ENCODE results near the gene EBF4.

The EBF4 gene

DNA sequence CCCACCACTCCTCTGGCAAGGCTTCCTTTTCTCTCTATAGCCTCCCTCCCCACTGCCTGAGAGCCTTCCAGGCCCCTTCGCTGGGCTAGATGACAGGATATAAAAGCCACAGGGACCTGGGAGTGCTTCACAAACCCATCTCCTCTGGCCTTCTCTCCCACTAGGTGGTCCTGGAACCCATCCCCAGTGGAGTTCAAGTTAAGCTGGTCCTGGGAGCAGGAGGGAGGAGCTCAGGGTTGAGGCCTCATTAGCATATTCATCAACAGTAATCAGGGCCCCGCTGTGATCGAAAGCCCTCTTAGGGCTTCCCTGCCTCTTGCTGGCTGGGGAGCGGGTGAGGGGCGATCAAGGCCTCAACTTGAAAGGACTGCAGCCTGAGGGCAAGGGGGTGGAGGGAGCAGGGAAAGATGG lies 9.1 kb downstream of the EBF4 start:
- DNase-seq (ENCODE audit: low spot score): no peak

DNA sequence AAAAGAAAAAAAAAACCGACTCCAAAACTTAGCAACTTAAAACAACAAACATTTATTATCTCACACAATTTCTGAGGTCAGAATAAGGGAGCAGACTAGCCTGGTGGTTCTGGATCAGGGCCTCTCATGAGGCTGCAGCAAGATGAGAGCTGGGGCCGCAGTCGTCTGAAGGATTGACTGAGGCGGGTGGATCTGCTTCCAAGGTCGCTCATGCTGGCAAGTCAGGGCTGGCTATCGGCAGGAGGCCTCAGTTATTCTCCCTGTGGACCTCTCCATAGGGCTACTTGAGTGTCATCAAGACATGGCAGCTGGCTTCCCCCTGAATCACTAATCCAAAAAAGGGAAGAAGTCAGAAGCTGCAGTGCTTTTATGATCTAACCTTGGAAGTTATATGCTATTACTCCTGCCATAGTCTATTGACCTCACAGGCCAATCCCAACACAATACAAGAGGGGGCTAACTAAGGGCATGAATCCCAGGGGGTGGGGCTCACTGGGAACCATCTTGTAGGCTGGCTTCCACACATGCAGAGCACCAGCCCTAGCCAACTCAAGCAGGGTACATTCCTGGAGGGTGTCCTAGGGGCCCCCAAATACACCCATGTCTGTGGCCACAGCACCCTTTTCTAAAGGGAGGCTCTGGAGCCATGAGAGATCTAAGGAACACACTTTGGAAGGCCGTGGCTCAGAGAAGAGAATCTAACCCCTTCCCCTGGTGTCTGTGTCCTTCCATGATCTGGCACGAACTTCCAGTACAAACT lies 11.3 kb downstream of the EBF4 start:
- no peak for DNase-seq (ENCODE audit: low spot score)

DNA sequence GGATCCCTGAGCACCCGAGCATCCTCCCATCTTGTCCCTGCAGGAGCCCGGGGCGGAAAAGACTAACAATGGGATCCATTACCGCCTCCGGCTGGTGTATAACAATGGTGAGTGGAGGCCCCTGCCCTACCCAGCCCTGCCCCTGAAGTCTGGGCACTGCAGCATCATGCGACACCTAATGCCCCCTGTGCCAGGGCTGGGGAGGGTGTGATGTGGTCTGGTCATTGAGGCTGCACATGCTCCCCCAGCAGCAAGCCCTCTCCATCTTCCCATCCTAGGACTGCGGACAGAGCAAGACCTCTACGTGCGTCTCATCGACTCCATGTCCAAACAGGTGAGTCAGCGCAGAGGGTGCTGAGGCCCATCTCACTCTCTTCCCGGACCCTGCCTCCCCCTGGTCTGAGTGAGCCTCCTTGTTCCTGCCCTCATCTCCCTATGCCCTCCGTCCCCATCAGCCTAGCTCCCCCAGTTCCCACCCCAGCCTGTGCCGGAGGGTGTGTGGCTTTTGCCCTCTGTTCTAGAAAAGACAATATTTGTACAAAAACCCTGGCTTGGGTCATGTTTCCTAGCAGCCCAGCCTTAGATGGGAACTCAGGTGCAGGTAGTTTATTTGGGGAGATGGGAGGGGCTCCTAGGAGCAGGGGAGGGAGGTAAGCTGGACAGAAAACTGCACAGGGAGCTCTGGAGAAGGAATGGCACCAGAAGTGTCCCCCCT lies 13.5 kb downstream of the EBF4 start:
- no peak for DNase-seq (ENCODE audit: low spot score)

GRCh38 chr20:2706688-2707352 lies 14.2 kb downstream of the EBF4 start:
- DNase-seq (ENCODE audit: low spot score): no peak

GRCh38 chr20:2707353-2708072 lies 14.9 kb downstream of the EBF4 start:
- no peak for DNase-seq (ENCODE audit: low spot score)

GRCh38 chr20:2708073-2708415 lies 15.5 kb downstream of the EBF4 start:
- no peak for DNase-seq (ENCODE audit: low spot score)

- DNase-seq (ENCODE audit: low spot score): no peak
Observed at GRCh38 chr20:2708665-2709064, 16.1 kb downstream of the EBF4 start.

GRCh38 chr20:2709205-2709981 lies 16.8 kb downstream of the EBF4 start:
- no peak for DNase-seq (ENCODE audit: low spot score)

DNA sequence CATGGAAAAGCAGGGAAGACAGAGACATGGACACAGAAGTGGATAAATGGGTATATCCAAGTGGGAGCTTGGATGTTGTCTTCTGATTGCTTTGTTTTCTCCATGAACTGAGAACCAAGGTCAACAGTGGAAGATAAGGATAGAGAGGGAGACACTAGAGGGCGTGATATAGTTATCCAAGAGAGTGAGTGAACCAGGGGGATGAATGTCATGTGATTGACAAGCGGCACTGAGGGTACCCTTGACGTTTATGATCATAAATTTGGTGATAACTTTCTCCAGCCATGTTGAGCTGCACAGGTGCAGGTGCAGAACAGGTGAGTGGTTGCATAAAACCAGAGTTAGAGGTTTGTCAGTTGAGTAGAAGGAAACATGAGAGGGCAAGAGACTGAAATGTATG lies 20.7 kb downstream of the EBF4 start:
- DNase-seq (ENCODE audit: low spot score): no peak

GRCh38 chr20:2729251-2729713 lies 36.7 kb downstream of the EBF4 start:
- DNase-seq (ENCODE audit: low spot score): no peak

DNA sequence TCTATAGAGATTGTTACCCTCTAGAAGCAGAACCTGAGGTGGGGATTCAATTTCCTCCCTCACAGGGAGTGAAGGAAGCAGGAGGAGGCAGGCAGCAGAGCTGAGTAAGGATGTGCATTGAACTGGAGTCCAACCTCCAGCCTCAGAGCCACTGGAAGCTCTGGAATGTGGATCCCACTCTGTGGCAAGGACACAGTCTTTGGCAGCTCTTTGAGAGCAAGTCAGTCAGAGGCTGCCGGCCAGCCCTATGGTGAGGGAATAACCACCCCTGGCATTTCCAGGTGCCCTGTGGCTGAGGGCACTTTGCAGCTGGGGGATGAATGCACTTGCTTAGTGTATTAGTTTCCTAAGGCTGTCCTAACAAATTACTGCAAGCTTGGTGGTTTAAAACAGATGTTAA lies 37.2 kb downstream of the EBF4 start:
- no peak for DNase-seq (ENCODE audit: low spot score)

DNA sequence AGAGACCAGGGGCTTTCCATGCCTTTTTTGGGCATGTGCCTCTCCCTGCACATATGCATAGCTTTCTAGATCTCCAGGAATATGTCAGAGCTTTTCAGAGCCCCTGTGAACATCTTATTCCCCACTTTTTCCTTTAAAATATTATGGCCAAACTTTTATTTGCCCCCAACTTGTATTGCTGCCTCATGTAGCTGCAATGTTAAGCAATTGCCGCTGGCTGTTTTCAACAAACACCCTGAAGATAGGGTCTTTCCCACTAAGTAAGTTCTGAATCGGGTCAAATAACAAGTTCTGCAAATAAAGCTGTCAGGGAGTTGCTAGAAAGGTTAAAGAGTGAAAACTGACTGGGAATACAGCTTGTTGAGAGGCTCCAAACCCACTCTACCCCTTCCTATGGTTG lies 42.3 kb downstream of the EBF4 start:
- DNase-seq (ENCODE audit: low spot score): no peak

DNA sequence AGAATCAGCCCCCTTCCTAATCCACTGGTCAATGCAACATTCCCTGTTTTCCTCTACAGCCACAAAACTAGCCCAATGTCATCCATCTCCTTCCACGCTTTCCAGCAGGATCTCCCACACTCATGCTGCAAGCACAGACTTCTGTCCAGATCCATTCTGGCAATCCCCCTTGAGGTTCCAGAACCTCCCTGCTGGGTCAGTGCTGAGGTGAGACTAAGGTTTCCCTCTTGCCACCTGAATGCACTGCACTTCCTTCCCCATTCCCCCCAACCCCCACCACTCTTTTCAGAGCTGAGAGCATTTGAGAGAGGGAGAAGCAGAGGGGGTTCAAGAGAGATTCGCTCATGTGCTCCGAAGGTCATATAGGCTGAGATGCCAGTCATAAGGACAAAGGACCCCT lies 43.9 kb downstream of the EBF4 start:
- no peak for DNase-seq (ENCODE audit: low spot score)

GRCh38 chr20:2738331-2739041 lies 45.9 kb downstream of the EBF4 start:
- DNase-seq (ENCODE audit: low spot score): no peak

- DNase-seq (ENCODE audit: low spot score): no peak
Observed at GRCh38 chr20:2739042-2739398, 46.4 kb downstream of the EBF4 start.

- no peak for DNase-seq (ENCODE audit: low spot score)
Observed at GRCh38 chr20:2740702-2741101, 48.1 kb downstream of the EBF4 start.

DNA sequence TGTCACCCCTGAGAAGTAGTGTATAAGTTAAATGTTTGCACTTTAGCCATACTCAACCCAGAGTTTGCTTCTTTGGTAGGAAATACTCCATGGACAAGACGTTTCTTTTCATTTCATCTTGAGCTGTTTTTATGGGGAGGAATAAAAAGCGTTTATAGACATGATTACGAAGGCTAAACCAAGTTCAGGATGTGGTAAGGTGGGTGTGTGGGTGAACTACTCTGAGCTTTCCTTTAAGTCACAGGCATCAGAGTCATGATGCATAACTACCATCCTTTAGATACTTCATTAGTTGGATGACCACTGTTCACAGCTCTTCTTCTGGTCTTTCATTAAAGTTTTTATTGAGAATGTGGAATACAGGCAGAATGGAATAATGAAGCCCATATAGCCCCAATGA lies 48.9 kb downstream of the EBF4 start:
- DNase-seq (ENCODE audit: low spot score): no peak

- DNase-seq (ENCODE audit: low spot score): no peak
Observed at GRCh38 chr20:2741881-2742280, 49.3 kb downstream of the EBF4 start.

DNA sequence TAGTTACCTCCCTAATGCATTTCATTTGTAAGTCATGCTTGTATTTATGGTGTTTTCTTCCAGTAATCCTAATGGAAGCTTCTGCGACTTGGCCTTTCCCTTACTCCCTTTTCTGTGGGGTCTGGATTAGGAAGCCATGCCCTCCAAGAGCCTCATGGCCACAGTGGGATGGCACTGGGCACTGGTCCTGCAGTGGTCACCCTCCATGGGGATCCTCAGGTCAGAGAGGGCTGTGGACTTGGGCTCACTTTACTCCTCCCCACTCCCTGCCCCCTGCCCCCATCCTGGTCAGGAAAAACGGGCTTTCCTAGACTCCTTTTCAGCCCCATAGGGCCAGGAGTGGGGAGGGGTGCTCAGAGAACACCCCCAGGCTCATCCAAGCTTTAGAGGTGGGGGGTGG lies 49.9 kb downstream of the EBF4 start:
- DNase-seq (ENCODE audit: low spot score): no peak

DNA sequence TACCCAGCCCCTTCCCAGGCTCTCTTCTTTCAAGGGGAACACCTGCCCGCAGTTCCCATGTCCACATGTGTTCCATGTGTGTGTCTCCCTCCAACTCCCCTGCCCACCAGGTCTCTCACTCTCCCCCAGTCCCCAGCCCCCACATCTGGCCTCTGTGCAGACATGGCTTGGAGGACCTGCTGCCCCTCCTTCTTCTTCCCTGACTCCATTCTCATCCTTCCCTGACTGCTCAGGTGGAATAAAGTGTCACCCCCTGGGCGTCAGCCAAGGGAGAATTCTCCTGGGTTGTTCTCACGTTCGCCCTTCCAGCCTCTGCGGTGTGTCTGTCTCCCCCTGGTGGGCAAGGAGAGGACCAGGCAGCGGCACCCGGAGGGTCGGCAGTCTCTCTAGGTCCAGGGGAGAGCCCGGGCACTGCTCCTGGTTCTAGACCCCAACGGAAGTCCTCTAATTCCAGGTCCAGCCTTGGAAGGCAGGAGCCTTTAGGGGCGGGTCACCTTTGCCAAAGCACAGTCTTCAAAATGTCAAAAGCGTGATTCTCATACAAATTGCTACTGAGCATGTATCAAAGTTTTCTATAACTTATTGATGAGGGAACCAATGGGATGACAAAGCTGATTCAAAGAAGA lies 50.5 kb downstream of the EBF4 start:
- DNase-seq (ENCODE audit: low spot score): peak; percentile 43

All from kidney capillary endothelial cell (primary cell).